Occipital lobe (tissue), 2 donors: ENCODE measurements around the gene DSCAM. TPM values are rescaled to one million over a fixed set of nuclear protein-coding genes. Genes with fewer than 3 reads are reported as not detected.

ENCODE experiments used
- DNase-seq: peaks from one replicate; lab custom pipeline; 2025; lab: John Stamatoyannopoulos, UW
- total RNA-seq: library from RNA; depleted of rRNA; stranded (reverse); fragments of >200 nt; gene quantifications from one replicate; pipeline ENCODE4 v1.2.3, GENCODE V29; 2014

Gene DSCAM
- total RNA-seq, 1 donor from 2014 or later = 13.3 TPM

DNA sequence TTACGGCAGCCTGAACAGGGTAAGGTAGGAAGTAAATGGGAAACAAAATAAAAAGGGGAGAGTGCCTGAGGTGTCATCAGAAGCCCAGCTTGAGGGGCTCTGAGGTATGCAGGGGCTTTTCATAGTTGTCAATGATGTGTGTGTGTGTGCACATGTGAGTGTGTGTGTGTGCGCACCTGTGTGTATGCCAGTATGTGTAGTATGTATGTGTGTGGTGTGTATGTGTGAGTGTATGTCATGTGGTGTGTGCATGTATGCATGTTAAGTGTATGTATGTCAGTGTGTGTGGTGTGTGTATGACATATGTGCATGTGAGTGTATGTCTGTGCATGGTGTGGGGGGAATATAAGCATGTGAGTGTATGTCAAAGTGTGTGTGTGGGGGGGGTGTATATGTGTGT, 184.1 kb downstream of the DSCAM start:
- no peak for DNase-seq

GRCh38 chr21:40660461-40660860, 186.5 kb downstream of the DSCAM start:
- DNase-seq = no peak

GRCh38 chr21:40658311-40658710, 188.6 kb downstream of the DSCAM start:
- no peak for DNase-seq

GRCh38 chr21:40652436-40652835, 194.5 kb downstream of the DSCAM start:
- DNase-seq = no peak

GRCh38 chr21:40647706-40648105, 199.3 kb downstream of the DSCAM start:
- no peak for DNase-seq

GRCh38 chr21:40646651-40647050, 200.3 kb downstream of the DSCAM start:
- no peak for DNase-seq

GRCh38 chr21:40641042-40641441, 205.9 kb downstream of the DSCAM start:
- no peak for DNase-seq

DNA sequence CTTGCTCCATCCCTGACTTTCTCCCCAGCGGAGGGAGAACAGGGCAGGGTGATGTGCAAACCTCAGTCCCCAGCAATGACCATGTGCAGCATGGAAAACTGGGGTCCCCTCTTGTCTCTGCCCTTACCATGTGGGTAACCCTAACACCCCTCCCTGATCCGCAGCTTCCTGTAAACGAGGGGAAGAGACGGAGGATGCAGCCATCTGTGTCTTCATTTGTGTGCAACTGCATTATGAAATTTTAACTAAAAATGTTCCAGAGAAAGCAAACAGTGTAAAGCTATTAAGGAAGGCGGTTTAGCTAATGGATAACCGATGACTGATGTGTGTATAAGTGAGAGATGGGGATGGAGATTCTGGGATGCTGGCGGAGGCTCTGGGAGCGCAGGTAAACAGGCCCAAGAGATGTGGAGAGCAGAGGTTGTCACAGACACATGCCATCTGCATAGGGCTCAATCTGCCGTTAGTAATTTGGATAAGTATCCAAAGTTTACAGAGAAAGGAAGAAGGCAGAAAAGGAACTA, 206.6 kb downstream of the DSCAM start:
- DNase-seq = no peak

GRCh38 chr21:40639616-40640194, 207.3 kb downstream of the DSCAM start:
- DNase-seq = no peak

DNA sequence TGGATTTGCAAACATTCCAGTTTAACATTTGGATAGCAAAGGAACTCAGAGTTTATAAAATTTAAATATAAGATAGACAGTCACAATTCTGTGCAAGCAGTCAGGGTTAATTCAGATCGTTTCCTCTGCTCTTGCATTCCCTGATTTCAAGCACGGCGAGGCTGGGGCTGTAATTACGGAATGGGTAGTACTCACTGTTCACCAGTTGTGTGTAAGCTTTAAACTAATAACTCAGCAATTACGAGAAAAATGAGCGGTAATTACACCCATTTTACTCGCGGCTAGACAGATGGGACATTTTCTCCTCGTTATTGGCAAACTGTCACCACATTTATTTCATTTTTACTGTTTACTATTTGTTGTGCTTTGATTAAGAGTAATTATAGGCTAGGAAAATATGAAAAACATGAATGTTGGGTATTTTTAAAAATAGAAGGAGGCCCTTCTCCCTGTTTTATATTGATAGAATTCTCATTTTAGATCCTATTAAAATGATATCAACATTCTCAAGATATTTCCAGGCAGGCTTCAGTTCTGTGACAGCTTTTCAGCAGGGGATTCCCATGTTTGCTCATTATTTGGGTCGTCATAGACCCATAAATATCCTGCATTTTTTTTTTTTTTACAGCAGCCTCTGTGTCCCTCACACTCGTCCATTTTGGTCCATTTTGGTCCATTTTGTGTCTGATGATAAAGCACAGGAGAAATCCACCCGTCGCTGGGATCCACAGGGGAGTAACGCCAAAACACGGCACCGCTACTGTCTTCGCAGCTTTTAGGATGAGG, 208.3 kb downstream of the DSCAM start:
- no peak for DNase-seq

DNA sequence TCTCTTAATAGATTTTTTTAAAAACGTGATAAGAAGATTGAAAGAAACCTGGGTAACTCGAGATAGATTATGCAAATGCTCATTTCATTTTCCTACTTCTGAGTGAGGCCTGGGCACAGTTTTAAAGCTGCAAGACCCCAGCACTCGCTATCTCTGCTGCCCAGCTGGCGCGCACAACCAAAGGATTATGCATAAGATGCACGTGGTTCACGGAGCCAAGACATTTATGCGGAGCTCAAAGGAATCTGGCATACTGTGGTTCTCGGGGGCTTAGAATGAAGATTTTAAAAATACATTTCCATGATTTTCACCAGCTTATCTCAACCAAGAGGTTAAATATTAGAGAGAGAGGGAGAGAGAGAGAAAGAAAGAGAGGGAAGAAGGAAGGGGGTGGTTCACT, 210.9 kb downstream of the DSCAM start:
- no peak for DNase-seq

DNA sequence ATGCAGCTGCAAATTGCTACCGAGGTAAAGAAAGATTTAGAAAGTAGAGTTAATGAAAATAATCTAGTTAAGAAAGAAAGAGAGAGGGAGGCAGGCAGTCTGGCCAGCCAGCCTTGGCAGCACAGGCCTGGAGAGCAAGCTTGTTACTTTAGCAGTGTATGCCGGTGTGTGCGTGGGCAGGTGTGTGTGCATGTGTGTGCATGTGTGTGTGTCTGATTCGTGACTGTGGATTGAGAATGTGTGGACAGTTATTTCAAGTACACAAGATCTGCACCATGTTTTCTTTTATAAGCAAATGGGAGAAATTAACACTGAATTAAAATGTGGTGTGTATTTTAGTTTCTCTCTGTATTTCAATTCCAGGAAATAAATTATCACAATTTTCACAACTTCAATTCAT, 211.6 kb downstream of the DSCAM start:
- peak; percentile 72 for DNase-seq

GRCh38 chr21:40634141-40634540, 212.8 kb downstream of the DSCAM start:
- no peak for DNase-seq

- DNase-seq = no peak
Observed at GRCh38 chr21:40633048-40633447, 213.9 kb downstream of the DSCAM start.

GRCh38 chr21:40631211-40631610, 215.7 kb downstream of the DSCAM start:
- DNase-seq = no peak

- DNase-seq = no peak
Observed at GRCh38 chr21:40625991-40626390, 221.0 kb downstream of the DSCAM start.

DNA sequence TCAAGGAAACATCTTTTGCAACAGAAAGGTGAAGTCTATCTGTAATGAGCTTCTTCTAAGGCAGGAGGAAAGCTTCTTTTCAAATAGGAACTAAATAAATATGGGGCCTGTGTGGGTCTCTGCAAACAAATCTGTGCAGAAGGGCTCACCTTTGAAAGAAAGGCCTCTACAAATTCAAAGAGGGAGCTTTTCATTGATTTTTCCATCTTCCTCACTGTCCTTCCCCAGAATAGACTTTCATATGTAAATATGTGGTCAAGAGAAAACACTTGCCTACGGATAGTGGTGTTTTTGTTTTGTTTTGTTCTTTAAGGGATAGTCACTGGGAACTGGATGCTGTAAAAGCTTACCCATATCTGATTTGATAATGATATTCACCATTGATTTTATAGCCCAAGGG, 223.4 kb downstream of the DSCAM start:
- no peak for DNase-seq

- DNase-seq = no peak
Observed at GRCh38 chr21:40622531-40622930, 224.4 kb downstream of the DSCAM start.

- DNase-seq = no peak
Observed at GRCh38 chr21:40620386-40621145, 226.4 kb downstream of the DSCAM start.

- no peak for DNase-seq
Observed at GRCh38 chr21:40618191-40618973, 228.6 kb downstream of the DSCAM start.

DNA sequence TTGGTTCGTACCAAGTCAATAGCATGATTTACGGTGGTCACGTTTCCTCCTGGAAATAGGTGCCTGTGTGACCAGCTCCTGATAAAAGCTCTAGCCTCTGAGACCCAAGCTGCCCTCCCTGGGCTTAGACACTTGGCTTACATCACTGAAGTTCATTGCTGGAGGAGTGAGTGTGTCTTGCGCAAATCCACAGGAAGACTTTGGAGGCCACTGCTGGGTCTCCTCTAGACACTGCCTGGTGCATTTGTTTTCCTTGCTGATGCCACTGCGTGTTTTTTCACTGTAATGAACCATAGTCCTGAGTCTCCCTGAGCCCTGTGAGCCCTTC, 230.6 kb downstream of the DSCAM start:
- no peak for DNase-seq
